VCaP (cell line): ENCODE measurements around the gene LIPG.

Experiments
- H3K27ac ChIP-seq: fragments of 450-650 bp; 2 replicates; pipeline ENCODE4 v1.5.1; 2017
- CTCF ChIP-seq: fragments of 450-650 bp; conservative IDR thresholded peaks from 2 replicates; pipeline ENCODE4 v1.5.1; 2017; ENCODE audit warnings: mild to moderate bottlenecking, moderate library complexity

LIPG gene

GRCh38 chr18:49591775-49592174 lies 29.9 kb downstream of the LIPG start:
- TF ChIP-seq CTCF = no peak
- H3K27ac ChIP-seq = peak overlapping the region; percentile 72

- no peak overlapping the region for H3K27ac ChIP-seq
- TF ChIP-seq CTCF = no peak
These were observed 34.8 kb downstream of the LIPG start for GRCh38 chr18:49596687-49597086.

- H3K27ac ChIP-seq = no peak overlapping the region
- no peak for TF ChIP-seq CTCF
These were observed 35.5 kb downstream of the LIPG start for GRCh38 chr18:49597157-49597931.

GRCh38 chr18:49601211-49601610 lies 39.4 kb downstream of the LIPG start:
- TF ChIP-seq CTCF = no peak

GRCh38 chr18:49608366-49609255 lies 46.8 kb downstream of the LIPG start:
- no peak for TF ChIP-seq CTCF
- no peak overlapping the region for H3K27ac ChIP-seq

More at GRCh38 chr18:49601211-49601610, 39.4 kb downstream of the LIPG start:
- no peak overlapping the region for H3K27ac ChIP-seq

- TF ChIP-seq CTCF = no peak
- H3K27ac ChIP-seq = no peak overlapping the region
These were observed 47.6 kb downstream of the LIPG start for GRCh38 chr18:49609256-49610021.

GRCh38 chr18:49610022-49610445 lies 48.2 kb downstream of the LIPG start:
- no peak for TF ChIP-seq CTCF
- no peak overlapping the region for H3K27ac ChIP-seq
